CD4-positive, alpha-beta T cell treated with Interleukin-17A for 1 hour (primary cell): ENCODE results near the gene SLC38A1.

Source experiments
- DNase-seq: peaks from one replicate; pipeline ENCODE4 v3.0.0-alpha.2; 2020

SLC38A1 gene

GRCh38 chr12:46227616-46228015, 41.2 kb downstream of the SLC38A1 start:
- no peak for DNase-seq

- no peak for DNase-seq
These were observed 44.5 kb downstream of the SLC38A1 start for GRCh38 chr12:46224386-46224785.

GRCh38 chr12:46223047-46223446, 45.8 kb downstream of the SLC38A1 start:
- DNase-seq: no peak

GRCh38 chr12:46222636-46223035, 46.2 kb downstream of the SLC38A1 start:
- peak; percentile 39 for DNase-seq

GRCh38 chr12:46221255-46222128, 47.4 kb downstream of the SLC38A1 start:
- DNase-seq: no peak

- peak; percentile 90 for DNase-seq
These were observed 48.8 kb downstream of the SLC38A1 start for GRCh38 chr12:46219877-46220655.

GRCh38 chr12:46219132-46219876, 49.5 kb downstream of the SLC38A1 start:
- peak; percentile 43 for DNase-seq

- peak; percentile 46 for DNase-seq
These were observed 50.3 kb downstream of the SLC38A1 start for GRCh38 chr12:46218322-46219095.

GRCh38 chr12:46217541-46218321, 51.1 kb downstream of the SLC38A1 start:
- DNase-seq: peak; percentile 86

GRCh38 chr12:46214668-46215436, 54.0 kb downstream of the SLC38A1 start:
- peak; percentile 93 for DNase-seq

- DNase-seq: no peak
These were observed 56.5 kb downstream of the SLC38A1 start for GRCh38 chr12:46212108-46212982.

GRCh38 chr12:46210873-46211439, 57.9 kb downstream of the SLC38A1 start:
- DNase-seq: peak; percentile 43

- peak; percentile 82 for DNase-seq
These were observed 58.6 kb downstream of the SLC38A1 start for GRCh38 chr12:46209914-46210872.

GRCh38 chr12:46209170-46209569, 59.7 kb downstream of the SLC38A1 start:
- DNase-seq: peak; percentile 49

GRCh38 chr12:46208370-46208769, 60.5 kb downstream of the SLC38A1 start:
- DNase-seq: no peak

- DNase-seq: no peak
These were observed 61.2 kb downstream of the SLC38A1 start for GRCh38 chr12:46207644-46208043.

- no peak for DNase-seq
These were observed 62.4 kb downstream of the SLC38A1 start for GRCh38 chr12:46206471-46206870.

- no peak for DNase-seq
These were observed 63.5 kb downstream of the SLC38A1 start for GRCh38 chr12:46205294-46205693.
